ENCODE data around the gene MXD3. TPM values are rescaled to one million over a fixed set of nuclear protein-coding genes. Genes with fewer than 3 reads are reported as not detected.

MXD3 gene
- total and polyA plus RNA-seq, 2 experiments from 2014 or later = 9.9 to 11.6 TPM

GRCh38 chr5:177357146-177357458 lies 45.4 kb upstream of the MXD3 start:
- peaks cover 4% of the 10 kb centered on the region; the same call in 1 of the 2 replicates for H3K9me2 ChIP-seq (ENCODE audit: insufficient read depth)
- TF ChIP-seq ZNF462 (CRISPR knock-in tag; IDR thresholded peaks at IDR 0.05) (no peak), CREB1 (CRISPR knock-in tag; IDR thresholded peaks at IDR 0.05; ENCODE audit: low read depth) (no peak), ZNF114 (CRISPR knock-in tag; IDR thresholded peaks at IDR 0.05) (no peak), EZH2 (IDR thresholded peaks at IDR 0.05; ENCODE audit: low read depth, unreplicated experiment) (no peak), ETS1 (IDR thresholded peaks at IDR 0.05) (no peak), POLR2AphosphoS5 (IDR thresholded peaks at IDR 0.05; ENCODE audit: low read depth) (no peak)
- H3K4me3 ChIP-seq = no peak overlapping the region
- H3K4me1 ChIP-seq (ENCODE audit: insufficient read depth) = peaks cover 3% of the 10 kb centered on the region
- H3F3A ChIP-seq (replicated peaks; ENCODE audit: low read depth) = 0 out of 2 replicates have a peak, but pooled peaks cover 2% of the 10 kb centered on the region
- Mint-ChIP-seq H3K27me3 (ENCODE audit: insufficient read depth, low read depth, poor library complexity) (peaks cover 19% of the 10 kb centered on the region), H3K4me1 (peaks cover 11% of the 10 kb centered on the region; the same call in 2 of the 3 replicates), H3K4me3 (no peak overlapping the region), H3K36me3 (ENCODE audit: low read depth) (no peaks in the 10 kb centered on the region), H3K27ac (no peak overlapping the region), H3K9me3 (no peaks in the 10 kb centered on the region; the same call in 2 of the 3 replicates)
- no peaks in the 10 kb centered on the region for H3K36me3 ChIP-seq (ENCODE audit: insufficient read depth)
- peaks cover 2% of the 10 kb centered on the region for H3K27me3 ChIP-seq (ENCODE audit: insufficient read depth)
- ATAC-seq (no peak), DNase-seq (ENCODE audit: low spot score) (no peak)
- H3K27ac ChIP-seq (ENCODE audit: low read depth) = no peak overlapping the region
- no peak overlapping the region for H2AFZ ChIP-seq
- H3K79me2 ChIP-seq (replicated peaks; ENCODE audit: insufficient read depth) = no peaks in the 10 kb centered on the region
- H3K4me2 ChIP-seq = no peak overlapping the region
- H4K20me1 ChIP-seq (replicated peaks; ENCODE audit: insufficient read depth) = no peaks in the 10 kb centered on the region

Measured in GM23338 (cell line).